A673 (cell line): ENCODE results near the gene LOC101059915.

Source experiments
- BruUV-seq: library from RNA; stranded (reverse); fragments of 400-500 nt; replicated peaks from 2 replicates; lab custom pipeline; 2021; lab: Mats Ljungman, UMichigan
- CTCF ChIA-PET: fragments of 300-600 bp; sonication (Branson Sonifier 250); formaldehyde crosslinking; loops from one replicate; lab custom pipeline; 2022; ENCODE audit warnings: antibody characterized with exemption; lab: Charles Lee
- POLR2A ChIA-PET: fragments of 300-600 bp; sonication (Branson Sonifier 250); formaldehyde crosslinking; loops from one replicate; lab custom pipeline; 2022; ENCODE audit warnings: antibody characterized with exemption; ENCODE audit not compliant: low non-redundant PET; lab: Charles Lee
- DNase-seq: peaks from one replicate; pipeline ENCODE4 v3.0.0-alpha.2; 2015; ENCODE audit warnings: low spot score
- H3K27ac ChIP-seq: fragments of 200-600 bp; sonication (generic); 2 replicates; pipeline ENCODE4 v1.5.1; 2016; ENCODE audit warnings: mixed run types, low read depth, mild to moderate bottlenecking, mixed read lengths, antibody characterized with exemption, low read length; ENCODE audit not compliant: poor library complexity, severe bottlenecking
- H3K27me3 ChIP-seq: fragments of 200-600 bp; sonication (generic); replicated peaks from 2 replicates; pipeline ENCODE4 v1.6.1; 2017; ENCODE audit warnings: mixed run types, low read depth, mild to moderate bottlenecking, mixed read lengths, antibody characterized with exemption, low read length; ENCODE audit not compliant: insufficient read depth, poor library complexity
- H3K36me3 ChIP-seq: fragments of 200-600 bp; sonication (generic); 2 replicates; pipeline ENCODE4 v1.6.1; 2016; ENCODE audit warnings: mixed run types, mild to moderate bottlenecking, mixed read lengths, antibody characterized with exemption, low read length; ENCODE audit not compliant: insufficient read depth, poor library complexity, severe bottlenecking
- H3K4me1 ChIP-seq: fragments of 200-600 bp; sonication (generic); 2 replicates; pipeline ENCODE4 v1.6.1; 2017; ENCODE audit warnings: mixed run types, mild to moderate bottlenecking, mixed read lengths, antibody characterized with exemption, low read length; ENCODE audit not compliant: insufficient read depth, poor library complexity, severe bottlenecking
- H3K4me3 ChIP-seq: fragments of 200-600 bp; sonication (generic); 2 replicates; pipeline ENCODE4 v1.5.1; 2016; ENCODE audit warnings: low read depth, mixed run types, mild to moderate bottlenecking, mixed read lengths, low read length; ENCODE audit not compliant: poor library complexity, severe bottlenecking
- H3K9me3 ChIP-seq: fragments of 200-600 bp; sonication (generic); 2 replicates; pipeline ENCODE4 v1.6.1; 2016; ENCODE audit warnings: mixed run types, low read depth, mild to moderate bottlenecking, mixed read lengths, antibody characterized with exemption, low read length; ENCODE audit not compliant: poor library complexity, severe bottlenecking
- CTCF ChIP-seq: fragments of 300-800, 200-600 bp; sonication (generic); conservative IDR thresholded peaks from 2 replicates; pipeline ENCODE4 v1.5.1; 2017; ENCODE audit warnings: low read depth, mild to moderate bottlenecking, antibody characterized with exemption, low read length, moderate library complexity, mixed read lengths
- EZH2 ChIP-seq: fragments of 200-600 bp; sonication (generic); IDR thresholded peaks from 2 replicates; pipeline ENCODE4 v1.6.1; 2017; ENCODE audit warnings: borderline replicate concordance, low read depth, mild to moderate bottlenecking, mixed read lengths, antibody characterized with exemption, low read length; ENCODE audit not compliant: poor library complexity, severe bottlenecking
- intact Hi-C: fragments of 100-400 bp; cut with micrococcal nuclease; formaldehyde crosslinking; loops from one replicate; pipeline ENCODE4 v1.10.0; 2022; ENCODE audit not compliant: unreplicated experiment

The LOC101059915 gene

GRCh38 chrX:71666240-71667223, 814 bp upstream of the LOC101059915 start:
- POLR2A ChIA-PET = no interaction called here
- CTCF ChIA-PET = no interaction called here
- DNase-seq = no peak

GRCh38 chrX:71668248-71668595, 876 bp downstream of the LOC101059915 start:
- Histone ChIP-seq H3K27me3 (no peaks in the 10 kb centered on the region), H3K27ac (no peak overlapping the region), H3K4me3 (no peak overlapping the region), H3K4me1 (no peaks in the 10 kb centered on the region), H3K36me3 (no peaks in the 10 kb centered on the region), H3K9me3 (no peaks in the 10 kb centered on the region)
- no peak for DNase-seq
- intact Hi-C loops = no loop called here
- BruUV-seq = no TSS peak
- POLR2A ChIA-PET = no interaction called here
- CTCF ChIA-PET = no interaction called here
- TF ChIP-seq EZH2 (no peak), CTCF (no peak)

More at GRCh38 chrX:71666240-71667223, 814 bp upstream of the LOC101059915 start:
- intact Hi-C loops = no loop called here
- Histone ChIP-seq H3K4me3 (no peak overlapping the region), H3K27ac (no peak overlapping the region), H3K36me3 (no peaks in the 10 kb centered on the region), H3K27me3 (no peaks in the 10 kb centered on the region), H3K9me3 (no peaks in the 10 kb centered on the region), H3K4me1 (no peaks in the 10 kb centered on the region)
- BruUV-seq = no TSS peak
- TF ChIP-seq CTCF = no peak
- no peak for TF ChIP-seq EZH2

GRCh38 chrX:71669492-71669891, 2.1 kb downstream of the LOC101059915 start:
- POLR2A ChIA-PET = no interaction called here
- no peaks in the 10 kb centered on the region for H3K36me3 ChIP-seq
- intact Hi-C loops = no loop called here
- CTCF ChIA-PET = no interaction called here
- no peak overlapping the region for H3K27ac ChIP-seq
- H3K27me3 ChIP-seq = no peaks in the 10 kb centered on the region
- no peaks in the 10 kb centered on the region for H3K4me1 ChIP-seq
- no peak for DNase-seq
- no TSS peak for BruUV-seq
- H3K4me3 ChIP-seq = no peak overlapping the region
- no peak for TF ChIP-seq EZH2
- TF ChIP-seq CTCF = no peak
- no peaks in the 10 kb centered on the region for H3K9me3 ChIP-seq
